IMR-90 (cell line): ENCODE results near the gene CLDN14. TPM values are rescaled to one million over a fixed set of nuclear protein-coding genes. Genes with fewer than 3 reads are reported as not detected.

Experiments used
- ATAC-seq: fragments of 200-7000 bp; cut with Tn5 transposase; 2 replicates; pipeline ENCODE4 v1.9.1; 2020; ENCODE audit warnings: low read depth, mild to moderate bottlenecking, moderate library complexity
- BruUV-seq: library from RNA; stranded (reverse); fragments of 400-500 nt; replicated peaks from 2 replicates; lab custom pipeline; 2021; lab: Mats Ljungman, UMichigan
- CTCF ChIA-PET: fragments of 300-600 bp; formaldehyde crosslinking; extraction: SDS; loops from one replicate; lab custom pipeline; 2021; ENCODE audit warnings: antibody characterized with exemption; lab: Yijun Ruan, JAX
- POLR2A ChIA-PET: fragments of 300-600 bp; sonication (Branson Sonifier 250); formaldehyde crosslinking; loops from one replicate; lab custom pipeline; 2022; ENCODE audit warnings: antibody characterized with exemption; ENCODE audit not compliant: unreplicated experiment; lab: Charles Lee
- DNase-seq: peaks from one replicate; pipeline ENCODE4 v3.0.0; 2013
- H2AFZ ChIP-seq: replicated peaks from 2 replicates; pipeline ENCODE3; 2013; ENCODE audit warnings: low read length, mild to moderate bottlenecking; ENCODE audit not compliant: poor library complexity
- H2AK5ac ChIP-seq: 2 replicates; pipeline ENCODE4 v1.6.1; 2013; ENCODE audit warnings: low read depth, low read length, inconsistent platforms
- H2AK9ac ChIP-seq: replicated peaks from 2 replicates; pipeline ENCODE3; 2013; ENCODE audit warnings: mild to moderate bottlenecking, low read depth, low read length, moderate library complexity; ENCODE audit not compliant: poor library complexity
- H2BK120ac ChIP-seq: 2 replicates; pipeline ENCODE4 v1.6.1; 2013; ENCODE audit warnings: low read depth, low read length, inconsistent platforms
- H2BK15ac ChIP-seq: 3 replicates; pipeline ENCODE4 v1.6.1; 2013; ENCODE audit warnings: low read depth, low read length, inconsistent platforms
- H2BK20ac ChIP-seq: 2 replicates; pipeline ENCODE4 v1.6.1; 2013; ENCODE audit warnings: low read depth, mild to moderate bottlenecking, inconsistent platforms, low read length, moderate library complexity
- H2BK5ac ChIP-seq: 2 replicates; pipeline ENCODE4 v1.6.1; 2013; ENCODE audit warnings: mild to moderate bottlenecking, low read depth, low read length, inconsistent platforms; ENCODE audit not compliant: poor library complexity, severe bottlenecking
- H3K14ac ChIP-seq: replicated peaks from 2 replicates; pipeline ENCODE4 v1.6.1; 2013; ENCODE audit warnings: low read depth, low read length, inconsistent platforms
- H3K18ac ChIP-seq: 2 replicates; pipeline ENCODE4 v1.6.1; 2013; ENCODE audit warnings: low read depth, low read length, control low read depth
- H3K23ac ChIP-seq: 2 replicates; pipeline ENCODE4 v1.6.1; 2013; ENCODE audit warnings: low read depth, low read length, inconsistent platforms
- H3K27ac ChIP-seq: 2 replicates; pipeline ENCODE4 v1.5.1; 2013; ENCODE audit warnings: mild to moderate bottlenecking, control low read depth, low read length; ENCODE audit not compliant: insufficient read depth
- H3K27me3 ChIP-seq: 2 replicates; pipeline ENCODE4 v1.6.1; 2013; ENCODE audit warnings: low read length; ENCODE audit not compliant: control insufficient read depth, insufficient read depth
- H3K36me3 ChIP-seq: 2 replicates; pipeline ENCODE4 v1.6.1; 2013; ENCODE audit warnings: low read length, mixed read lengths; ENCODE audit not compliant: control insufficient read depth, insufficient read depth
- H3K4ac ChIP-seq: 2 replicates; pipeline ENCODE4 v1.6.1; 2013; ENCODE audit warnings: low read depth, low read length, inconsistent platforms
- H3K4me1 ChIP-seq: 2 replicates; pipeline ENCODE4 v1.6.1; 2013; ENCODE audit warnings: low read length, mixed read lengths; ENCODE audit not compliant: control insufficient read depth, insufficient read depth
- H3K4me2 ChIP-seq: 2 replicates; pipeline ENCODE4 v1.6.1; 2013; ENCODE audit warnings: low read depth, mild to moderate bottlenecking, control low read depth, low read length, moderate library complexity
- H3K4me3 ChIP-seq: 2 replicates; pipeline ENCODE4 v1.5.1; 2013; ENCODE audit warnings: low read depth, mild to moderate bottlenecking, control low read depth, low read length, moderate library complexity; ENCODE audit not compliant: insufficient read depth
- H3K56ac ChIP-seq: 2 replicates; pipeline ENCODE4 v1.6.1; 2013; ENCODE audit warnings: low read length, inconsistent platforms; ENCODE audit not compliant: insufficient read depth; ENCODE audit errors: extremely low read depth
- H3K79me1 ChIP-seq, 2 experiments: 2 replicates each; pipeline ENCODE4 v1.6.1; 2013; ENCODE audit warnings: low read length in 2 of 2, inconsistent platforms in 1 of 2, low read depth in 1 of 2
- H3K9ac ChIP-seq: 2 replicates; pipeline ENCODE4 v1.6.1; 2013; ENCODE audit warnings: low read depth, low read length, control low read depth
- H3K9me1 ChIP-seq: 2 replicates; pipeline ENCODE4 v1.6.1; 2013; ENCODE audit warnings: low read length, inconsistent platforms; ENCODE audit not compliant: insufficient read depth
- H3K9me3 ChIP-seq: 2 replicates; pipeline ENCODE4 v1.6.1; 2013; ENCODE audit warnings: low read length; ENCODE audit not compliant: control insufficient read depth, insufficient read depth
- H4K20me1 ChIP-seq: 2 replicates; pipeline ENCODE4 v1.6.1; 2013; ENCODE audit warnings: low read length, inconsistent platforms; ENCODE audit not compliant: insufficient read depth
- H4K5ac ChIP-seq: 2 replicates; pipeline ENCODE4 v1.6.1; 2013; ENCODE audit warnings: mild to moderate bottlenecking, low read depth, low read length, control low read depth
- H4K8ac ChIP-seq, 2 experiments: 2 replicates each; pipeline ENCODE4 v1.6.1; 2013; ENCODE audit warnings: low read depth in 2 of 2, low read length in 2 of 2, control low read depth in 1 of 2, inconsistent platforms in 1 of 2
- H4K91ac ChIP-seq: 2 replicates; pipeline ENCODE4 v1.6.1; 2013; ENCODE audit warnings: low read depth, low read length, inconsistent platforms; ENCODE audit not compliant: insufficient read depth
- CEBPB ChIP-seq: IDR thresholded peaks from 2 replicates; pipeline ENCODE4 v1.6.1; 2012; ENCODE audit warnings: low read depth, low read length, improper control_type of control experiment
- NFE2L2 ChIP-seq: fragments of 150-350 bp; IDR thresholded peaks from 2 replicates; pipeline ENCODE4 v1.6.1; 2016; ENCODE audit warnings: low read depth, mild to moderate bottlenecking, low read length
- WGBS, 2 experiments: methylation state at CpG; one replicate each; pipeline versions ENCODE4 v1.1.5 to v1.1.7; 2013; ENCODE audit warnings: missing lambda C conversion rate in 2 of 2; ENCODE audit not compliant: insufficient read length in 1 of 2; ENCODE audit errors: extremely low coverage in 2 of 2; 5-methylcytosine and 5-hydroxymethylcytosine counted together
- dilution Hi-C: fragments of 300-500 bp; cut with HindIII; formaldehyde crosslinking; loops from one replicate; pipeline ENCODE4 v1.14.3; 2018; ENCODE audit warnings: low sequenced_read_pairs; ENCODE audit not compliant: unreplicated experiment
- in situ Hi-C: fragments of 300-500 bp; cut with MboI; formaldehyde crosslinking; loops from 3 replicates; pipeline ENCODE4 v1.14.3; 2019; ENCODE audit warnings: low sequenced_read_pairs, inconsistent platforms, mixed read lengths
- intact Hi-C: fragments of 100-400 bp; cut with micrococcal nuclease; formaldehyde crosslinking; loops from 2 replicates; pipeline ENCODE4 v1.10.0; 2022
- polyA plus RNA-seq, 3 experiments: library from polyadenylated mRNA; depleted of rRNA; stranded (reverse); fragments of >200 nt; gene quantifications; 2 replicates each; pipeline ENCODE4 v1.2.3, GENCODE V29; 2012; ENCODE audit warnings: low replicate concordance in 1 of 3
- total RNA-seq: library from RNA; depleted of rRNA; stranded (reverse); fragments of >200 nt; gene quantifications from 2 replicates; pipeline ENCODE4 v1.2.3, GENCODE V29; 2012

CLDN14 gene
- total and polyA plus RNA-seq, 2 of the 4 experiments (the other 2 are of a cell fraction), result not detected

DNA sequence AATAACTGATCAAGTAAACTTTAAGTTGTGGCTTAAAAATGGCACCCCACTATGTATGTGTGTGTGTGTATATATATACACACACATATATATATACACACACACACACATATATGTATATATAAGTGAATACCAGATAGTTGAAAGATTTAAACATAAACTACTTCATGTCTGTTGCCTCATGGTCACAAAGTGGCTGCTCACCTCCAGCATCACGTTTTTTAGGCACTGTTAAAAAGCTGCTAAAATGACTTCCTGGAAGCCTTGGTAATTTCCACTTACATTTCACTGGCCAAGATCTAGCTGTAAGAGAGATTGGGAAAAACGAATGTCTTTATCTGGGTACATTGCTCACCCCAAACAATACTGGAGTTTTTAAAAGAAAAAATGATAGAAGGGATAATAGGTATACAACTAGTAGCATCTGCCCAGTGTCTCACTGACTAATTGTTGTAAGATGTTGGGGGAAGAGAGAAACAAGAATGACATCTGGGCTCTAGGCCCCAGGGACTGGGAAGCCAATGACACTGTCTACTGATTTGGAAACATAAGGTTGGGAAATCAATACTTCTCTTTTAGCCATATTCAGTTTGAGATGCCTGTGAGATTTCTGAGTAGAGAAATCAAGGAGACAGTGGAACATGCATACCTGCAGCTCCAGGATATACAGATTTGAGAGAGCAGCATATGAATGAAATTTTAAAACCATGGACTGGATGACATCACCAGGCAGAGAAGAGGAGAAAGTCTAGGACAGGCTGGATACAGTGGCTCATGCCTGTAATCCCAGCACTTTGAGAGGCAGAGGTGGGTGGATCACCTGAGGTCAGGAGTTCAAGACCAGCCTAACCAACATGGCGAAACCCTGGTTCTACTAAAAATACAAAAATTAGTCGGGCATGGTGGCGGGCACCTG is 42.8 kb downstream of the CLDN14 start:
- no peak overlapping the region for H4K91ac ChIP-seq
- ChIA-PET CTCF (no interaction called here), POLR2A (interaction anchor here (0.6 kb wide), 1 partner anchor 29 kb away, joined by 4 read pairs; no protein-coding TSS in a partner anchor)
- no peak overlapping the region for H2AK9ac ChIP-seq
- no peaks in the 10 kb centered on the region; the same call in 1 of the 2 replicates for H3K9me1 ChIP-seq
- H3K27me3 ChIP-seq, result no peaks in the 10 kb centered on the region
- 100% methylated on average over 2 of the region's 5 CpGs; no CpG with 5 or more reads in 1 of the 2 experiments for WGBS, 2 experiments
- no peak overlapping the region for H2AFZ ChIP-seq
- no peaks in the 10 kb centered on the region for H4K20me1 ChIP-seq
- no peak overlapping the region for H3K23ac ChIP-seq
- DNase-seq (no peak), ATAC-seq (peak; percentile 52)
- H4K5ac ChIP-seq, result no peak overlapping the region
- TF ChIP-seq NFE2L2 (no peak), CEBPB (peak; percentile 11; the same call in 1 of the 2 replicates)
- no peak overlapping the region for H3K18ac ChIP-seq
- no peak overlapping the region for H2BK120ac ChIP-seq
- no peak overlapping the region for H2BK5ac ChIP-seq
- H3K14ac ChIP-seq, result no peak overlapping the region
- dilution Hi-C loops (no loop called here), intact Hi-C loops (no loop called here), in situ Hi-C loops (no loop called here)
- H3K4me3 ChIP-seq, result no peak overlapping the region
- H3K9ac ChIP-seq, result no peak overlapping the region
- H3K27ac ChIP-seq, result no peak overlapping the region
- no peak overlapping the region for H3K56ac ChIP-seq
- H3K79me1 ChIP-seq, result no peaks in the 10 kb centered on the region
- no peak overlapping the region for H3K4me2 ChIP-seq
- H3K4ac ChIP-seq, result no peak overlapping the region
- H3K36me3 ChIP-seq, result no peaks in the 10 kb centered on the region
- H2BK15ac ChIP-seq, result no peak overlapping the region
- no peak overlapping the region for H2AK5ac ChIP-seq
- no TSS peak for BruUV-seq
- H2BK20ac ChIP-seq, result no peak overlapping the region
- H3K9me3 ChIP-seq, result no peaks in the 10 kb centered on the region
- H4K8ac ChIP-seq, result no peak overlapping the region
- H3K4me1 ChIP-seq, result peaks cover 2% of the 10 kb centered on the region; the same call in 1 of the 2 replicates
